Breast epithelium (tissue), 4 donors: ENCODE data around the gene CDK11B. TPM values are rescaled to one million over a fixed set of nuclear protein-coding genes. Genes with fewer than 3 reads are reported as not detected.
"Not testable (repeated sequence)": the region's sequence is repeated elsewhere in the genome, so short reads cannot be mapped to it uniquely, and the experiment has no call there.

Experiments
- DNase-seq, 2 donors: peaks; one replicate each; pipeline ENCODE4 v3.0.0-alpha.2; 2019; ENCODE audit warnings: low spot score in 2 of 2
- H3K27ac ChIP-seq, 2 donors: fragments of 200-600 bp; sonication (generic) in 1 of 2; one replicate each; pipeline ENCODE4 v1.5.1; 2016 to 2019; ENCODE audit warnings: mild to moderate bottlenecking in 1 of 2
- H3K27me3 ChIP-seq, 2 donors: fragments of 200-600 bp; sonication (generic) in 1 of 2; one replicate each; pipeline versions ENCODE4 v1.5.1 to v1.6.0; 2017 to 2019; ENCODE audit warnings: control low read depth in 1 of 2, mild to moderate bottlenecking in 1 of 2
- H3K36me3 ChIP-seq: fragments of 200-600 bp; one replicate; pipeline ENCODE4 v1.5.1; 2019
- H3K4me1 ChIP-seq, 2 donors: fragments of 200-600 bp; sonication (generic); one replicate each; pipeline ENCODE4 v1.5.1; 2016 to 2019; ENCODE audit warnings: control low read depth in 1 of 2
- H3K4me3 ChIP-seq, 3 donors: fragments of 200-600 bp; sonication (generic); 1 replicate in 2 of 3; 2 replicates in 1 of 3; pipeline ENCODE4 v1.5.1; 2016 to 2019; ENCODE audit warnings: mild to moderate bottlenecking in 3 of 3, moderate library complexity in 2 of 3
- H3K9me3 ChIP-seq, 2 donors: fragments of 200-600 bp; sonication (generic) in 1 of 2; one replicate each; pipeline ENCODE4 v1.5.1; 2016 to 2019; ENCODE audit warnings: control low read depth in 1 of 2
- CTCF ChIP-seq, 3 donors: fragments of 450-650 bp; IDR thresholded peaks; one replicate each; pipeline ENCODE4 v1.5.1; 2016 to 2017; ENCODE audit warnings: antibody characterized with exemption in 3 of 3, mild to moderate bottlenecking in 3 of 3, moderate library complexity in 3 of 3
- POLR2A ChIP-seq: fragments of 450-650 bp; IDR thresholded peaks from one replicate; pipeline ENCODE4 v1.6.1; 2016; ENCODE audit warnings: antibody characterized with exemption, mild to moderate bottlenecking, moderate library complexity
- POLR2AphosphoS5 ChIP-seq, 3 donors: sonication (generic); formaldehyde crosslinking; IDR thresholded peaks; one replicate each; pipeline ENCODE4 v1.6.1; 2017; ENCODE audit warnings: antibody characterized with exemption in 3 of 3
- intact Hi-C: fragments of 100-400 bp; cut with DNase I; formaldehyde crosslinking; loops from one replicate; pipeline ENCODE4 v1.15.1; 2023; ENCODE audit warnings: low total_unique reads
- total RNA-seq, 3 donors: library from RNA; depleted of rRNA; stranded (reverse); fragments of >200 nt; gene quantifications; one replicate each; pipeline ENCODE4 v1.1.0, GENCODE V29; 2016

Gene CDK11B
- total RNA-seq, 3 donors from 2014 or later, result 17.4 to 30.3 (median 26.2) TPM

- DNase-seq, result peak in 1 of 2 donors; percentile 15
- H3K4me1 ChIP-seq, H3K4me3 ChIP-seq, H3K27ac ChIP-seq, H3K9me3 ChIP-seq, H3K27me3 ChIP-seq, H3K36me3 ChIP-seq, intact Hi-C loops: not testable (repeated sequence)
Measured at GRCh38 chr1:1697358-1698183, 38.8 kb upstream of the CDK11B start.

- H3K9me3 ChIP-seq, intact Hi-C loops, H3K4me3 ChIP-seq, H3K27me3 ChIP-seq, H3K4me1 ChIP-seq, H3K36me3 ChIP-seq, H3K27ac ChIP-seq: not testable (repeated sequence)
- DNase-seq, result peak in 1 of 2 donors; percentile 16
Measured at GRCh38 chr1:1696431-1697357, 37.9 kb upstream of the CDK11B start.

- H3K27me3 ChIP-seq, H3K9me3 ChIP-seq, H3K36me3 ChIP-seq, H3K4me1 ChIP-seq, intact Hi-C loops: not testable (repeated sequence)
- peak within 1 kb of the TSS; percentile 89 for H3K27ac ChIP-seq
- H3K4me3 ChIP-seq, result peak within 1 kb of the TSS; percentile 54 to 69 (median 62)
- TF ChIP-seq POLR2AphosphoS5 (IDR thresholded peaks at IDR 0.05), result peak; percentile 31 to 79 (median 76)
- peak in 1 of 3 donors; percentile 60 for TF ChIP-seq CTCF (IDR thresholded peaks at IDR 0.05)
- peak; percentile 91 to 97 for DNase-seq
Measured at GRCh38 chr1:1692714-1693647, 34.2 kb upstream of the CDK11B start, which contains the start of gene SLC35E2B. Gene SLC35E2B (minus strand): TSS chr1:1692795. CDS start chr1:1676699, 16,096 bp downstream.

- TF ChIP-seq POLR2AphosphoS5 (IDR thresholded peaks at IDR 0.05), result peak in 1 of 3 donors; percentile 27
- DNase-seq, result peak; percentile 55 to 68
- H3K9me3 ChIP-seq, H3K4me1 ChIP-seq, intact Hi-C loops, H3K36me3 ChIP-seq, H3K27me3 ChIP-seq: not testable (repeated sequence)
- Histone ChIP-seq H3K27ac (peak overlapping the region; percentile 89), H3K4me3 (peak overlapping the region; percentile 54 to 69 (median 62))
Measured at GRCh38 chr1:1692324-1692713, 33.5 kb upstream of the CDK11B start.

- H3K27ac ChIP-seq, intact Hi-C loops, DNase-seq, H3K9me3 ChIP-seq, H3K27me3 ChIP-seq, H3K36me3 ChIP-seq, H3K4me1 ChIP-seq: not testable (repeated sequence)
- H3K4me3 ChIP-seq, result peak overlapping the region in 2 of 3 donors; percentile 29 to 53
Measured at GRCh38 chr1:1691443-1691842, 32.6 kb upstream of the CDK11B start.

- H3K9me3 ChIP-seq, DNase-seq, H3K36me3 ChIP-seq, H3K4me3 ChIP-seq, intact Hi-C loops, H3K27me3 ChIP-seq, H3K27ac ChIP-seq, H3K4me1 ChIP-seq: not testable (repeated sequence)
Measured at GRCh38 chr1:1689526-1689925, 30.7 kb upstream of the CDK11B start.

GRCh38 chr1:1687846-1688245, 29.0 kb upstream of the CDK11B start:
- no peak for DNase-seq
- Histone ChIP-seq H3K27me3 (no peaks in the 10 kb centered on the region), H3K27ac (no peak overlapping the region), H3K36me3 (no peaks in the 10 kb centered on the region), H3K4me1 (peaks cover 0 to 3% of the 10 kb centered on the region in 2 donors), H3K9me3 (no peaks in the 10 kb centered on the region), H3K4me3 (no peak overlapping the region)
- TF ChIP-seq POLR2A (no peak), CTCF (IDR thresholded peaks at IDR 0.05) (no peak), POLR2AphosphoS5 (IDR thresholded peaks at IDR 0.05) (no peak)
- intact Hi-C loops, result no loop called here
